Heart right ventricle (tissue), 16 donors: Measurements from ENCODE around the gene RPL10. TPM values are rescaled to one million over a fixed set of nuclear protein-coding genes. Genes with fewer than 3 reads are reported as not detected.

Experiments
- ATAC-seq, 8 donors: fragments of 200-7000 bp; cut with Tn5 transposase; one replicate each; pipeline ENCODE4 v1.9.1; 2020; ENCODE audit warnings: mild to moderate bottlenecking in 8 of 8, moderate library complexity in 8 of 8, moderate number of reproducible peaks in 1 of 8
- DNase-seq, 2 donors: peaks; one replicate each; pipeline ENCODE4 v3.0.0-alpha.2; 2020
- H3K27ac ChIP-seq, 10 donors: fragments of 200-600 bp; sonication (generic) in 2 of 10; one replicate each; pipeline versions ENCODE4 v1.5.0 to v1.8.0; 2020 to 2022; ENCODE audit warnings: mild to moderate bottlenecking in 3 of 10
- H3K27me3 ChIP-seq, 7 donors: fragments of 200-600 bp; one replicate each; pipeline ENCODE4 v1.8.0; 2021 to 2022; ENCODE audit warnings: mild to moderate bottlenecking in 2 of 7
- H3K36me3 ChIP-seq, 9 donors: fragments of 200-600 bp; sonication (generic) in 1 of 9; one replicate each; pipeline versions ENCODE4 v1.5.0 to v1.8.0; 2020 to 2022; ENCODE audit warnings: mild to moderate bottlenecking in 2 of 9
- H3K4me1 ChIP-seq, 9 donors: fragments of 200-600 bp; sonication (generic) in 1 of 9; one replicate each; pipeline versions ENCODE4 v1.5.0 to v1.8.0; 2020 to 2022; ENCODE audit warnings: mild to moderate bottlenecking in 4 of 9
- H3K4me3 ChIP-seq, 10 donors: fragments of 200-600 bp; sonication (generic) in 2 of 10; one replicate each; pipeline versions ENCODE4 v1.5.0 to v1.8.0; 2020 to 2022; ENCODE audit warnings: mild to moderate bottlenecking in 7 of 10, moderate library complexity in 2 of 10
- H3K9me3 ChIP-seq, 11 donors: fragments of 200-600 bp in 10 of 11; sonication (generic) in 2 of 11; one replicate each; pipeline versions ENCODE4 v1.5.0 to v1.8.0; 2013 to 2022; ENCODE audit warnings: mild to moderate bottlenecking in 2 of 11, control low read depth in 1 of 11, moderate library complexity in 1 of 11
- CTCF ChIP-seq, 9 donors: fragments of 200-600 bp; sonication (generic) in 2 of 9; IDR thresholded peaks; one replicate each; pipeline versions ENCODE4 v1.5.0 to v1.8.0; 2021 to 2022; ENCODE audit warnings: antibody characterized with exemption in 9 of 9, mild to moderate bottlenecking in 5 of 9, moderate library complexity in 1 of 9
- WGBS, 2 donors: extraction: QIAGEN DNeasy Blood & Tissue Kit; methylation state at CpG; one replicate each; pipeline ENCODE4 v1.1.7; 2013; ENCODE audit warnings: inconsistent platforms in 1 of 2; 5-methylcytosine and 5-hydroxymethylcytosine counted together
- intact Hi-C, 10 donors: fragments of 100-400 bp; cut with DNase I; formaldehyde crosslinking; loops; one replicate each; pipeline versions ENCODE4 v1.11.1 to v1.14.2; 2022
- polyA plus RNA-seq, 2 donors: library from polyadenylated mRNA; stranded (reverse); fragments of 200-250 nt; gene quantifications; one replicate each; pipeline ENCODE4 v1.2.3, GENCODE V29; 2013
- total RNA-seq, 10 donors: library from RNA; stranded (reverse); fragmentation: NEBNext Ultra II Directional in 3 of 10; extraction: Animal tissue kit (Norgen Biotek cat#: 25700) in 3 of 10; gene quantifications; one replicate each; pipeline versions ENCODE4 v1.2.1 to v1.2.4, GENCODE V29; 2021 to 2023
- donor health status: Arrhythmogenic right ventricular cardiomyopathy.
- donor health status: ischemic (EF 13 %, LVEDD 7.1; RV severe dilation, severe dysfunction).
- donor health status: healthy with polysubstance abuse.
- donor health status: DM: no; HTN: yes; CAD: no.
- donor health status: DM: no; HTN: no; CAD: no.
- donor health status: ischemic (EF 25% LVEDD 6.9; RV normal size, moderate dysfunction).
- donor health status: ischemic (EF 25% LVEDD 5.7; RV mildly dilated, moderate dysfunction).
- donor health status: healthy.
- donor health status: DM: yes; HTN: yes; CAD: no.
- donor health status: Ischemic cardiomyopathy.
- donor health status: ischemic (EF 35%, LVEDD 5.7; RV mildly dilated, moderate dysfunction).
- donor health status: nonischemic (EF 11% LVEDD 7.7; RV severe dilation, severe dysfunction).
- donor health status: DM: yes; HTN: yes; CAD: no.
- donor health status: PGD.
- donor health status: ischemic (EF 29% LVEDD 5.4; RV normal size, mild dysfunction).
- donor health status: nonischemic (EF 23%, LVEDD 6.1; RV moderate dilation, normal function).

RPL10 gene
- total and polyA plus RNA-seq, 12 donors: 1,543 to 7,085 (median 1,901) TPM

- 7% methylated on average over 31 to 77 of the region's 95 CpGs for WGBS, 2 donors
- ATAC-seq (no peak), DNase-seq (peak in 1 of 2 donors; percentile 53)
- intact Hi-C loops: loop anchor here in 1 of 10 donors (1.0 kb wide), 1 partner anchor 160 kb away; no protein-coding TSS in a partner anchor
- peak in 3 of 9 donors; percentile 42 to 50 (median 46) for TF ChIP-seq CTCF (IDR thresholded peaks at IDR 0.05)
- Histone ChIP-seq H3K4me1 (peaks cover 0 to 37% (median 31%) of the 10 kb centered on the region in 9 donors), H3K27me3 (no peaks in the 10 kb centered on the region), H3K9me3 (peaks cover 0 to 16% (median 0%) of the 10 kb centered on the region in 11 donors), H3K36me3 (no peaks in the 10 kb centered on the region), H3K4me3 (peak within 1 kb of the TSS in 9 of 10 donors; percentile 31 to 92 (median 51)), H3K27ac (peak within 1 kb of the TSS in 9 of 10 donors; percentile 28 to 98 (median 87))
Measured at GRCh38 chrX:154374313-154375155, 23.6 kb upstream of the RPL10 start, which contains the start of gene FLNA. Gene FLNA, minus strand, starts transcription at chrX:154374634. Its CDS starts 3,389 bp downstream, at chrX:154371245.

GRCh38 chrX:154375156-154375504 is 23.0 kb upstream of the RPL10 start:
- DNase-seq: no peak
- intact Hi-C loops: no loop called here
- WGBS, 2 donors: 71 to 79% methylated on average over 10 of the region's 10 CpGs
- Histone ChIP-seq H3K36me3 (no peaks in the 10 kb centered on the region), H3K4me3 (peak overlapping the region in 5 of 10 donors; percentile 31 to 92 (median 76)), H3K27ac (peak overlapping the region in 9 of 10 donors; percentile 10 to 98 (median 67)), H3K27me3 (no peaks in the 10 kb centered on the region), H3K9me3 (peaks cover 0 to 16% (median 0%) of the 10 kb centered on the region in 11 donors), H3K4me1 (peaks cover 0 to 39% (median 33%) of the 10 kb centered on the region in 9 donors)
- ATAC-seq: no peak
- no peak for TF ChIP-seq CTCF (IDR thresholded peaks at IDR 0.05)

GRCh38 chrX:154376774-154377173 is 21.4 kb upstream of the RPL10 start:
- DNase-seq: no peak
- 70 to 74% methylated on average over 3 of the region's 3 CpGs for WGBS, 2 donors
- ATAC-seq: no peak
- Histone ChIP-seq H3K4me3 (no peak overlapping the region), H3K4me1 (peaks cover 0 to 45% (median 37%) of the 10 kb centered on the region in 9 donors), H3K27me3 (no peaks in the 10 kb centered on the region), H3K27ac (peak overlapping the region in 1 of 10 donors; percentile 93), H3K9me3 (peaks cover 0 to 8% (median 0%) of the 10 kb centered on the region in 11 donors), H3K36me3 (peaks cover 0 to 15% (median 0%) of the 10 kb centered on the region in 9 donors)
- intact Hi-C loops: no loop called here
- no peak for TF ChIP-seq CTCF (IDR thresholded peaks at IDR 0.05)

GRCh38 chrX:154378059-154378798 is 19.9 kb upstream of the RPL10 start:
- Histone ChIP-seq H3K36me3 (peaks cover 0 to 20% (median 0%) of the 10 kb centered on the region in 9 donors), H3K4me3 (peak overlapping the region; percentile 25 to 66 (median 50)), H3K9me3 (peaks cover 0 to 6% (median 0%) of the 10 kb centered on the region in 11 donors), H3K27me3 (no peaks in the 10 kb centered on the region), H3K27ac (peak overlapping the region; percentile 57 to 97 (median 94)), H3K4me1 (peaks cover 0 to 33% (median 25%) of the 10 kb centered on the region in 9 donors)
- 0 to 1% methylated on average over 31 to 79 of the region's 79 CpGs for WGBS, 2 donors
- ATAC-seq (peak in 2 of 8 donors; percentile 6 to 9), DNase-seq (peak in 1 of 2 donors; percentile 67)
- intact Hi-C loops: no loop called here
- peak in 1 of 9 donors; percentile 11 for TF ChIP-seq CTCF (IDR thresholded peaks at IDR 0.05)
